Prostate gland (tissue), 2 donors: ENCODE results near the gene CFAP46.

Experiments
- CTCF ChIP-seq, 4 experiments: fragments of 200-600 bp in 2 of 4; fragments of 450-650 bp in 2 of 4; sonication (generic) in 2 of 4; IDR thresholded peaks; 1 replicate in 3 of 4; 2 replicates in 1 of 4; pipeline ENCODE4 v1.5.1; 2016 to 2019; ENCODE audit warnings: antibody characterized with exemption in 4 of 4, mild to moderate bottlenecking in 2 of 4, moderate library complexity in 2 of 4
- POLR2AphosphoS5 ChIP-seq: sonication (generic); formaldehyde crosslinking; IDR thresholded peaks from one replicate; pipeline ENCODE4 v1.6.1; 2017; ENCODE audit warnings: antibody characterized with exemption

- TF ChIP-seq CTCF (IDR thresholded peaks at IDR 0.05): no peak
- no peak for TF ChIP-seq POLR2AphosphoS5
Measured at GRCh38 chr10:132985546-132985900, 43.2 kb upstream of the CFAP46 start.
